HepG2 (cell line): ENCODE measurements around the gene INTS12. TPM values are rescaled to one million over a fixed set of nuclear protein-coding genes. Genes with fewer than 3 reads are reported as not detected.

Experiments
- ATAC-seq: fragments of 200-7000 bp; cut with Tn5 transposase; 3 replicates; pipeline ENCODE4 v1.9.1; 2020; ENCODE audit warnings: mild to moderate bottlenecking, moderate library complexity
- BruUV-seq: library from RNA; stranded (reverse); fragments of 400-500 nt; replicated peaks from 2 replicates; lab custom pipeline; 2021; lab: Mats Ljungman, UMichigan
- CTCF ChIA-PET: fragments of 300-600 bp; formaldehyde crosslinking; extraction: SDS; loops from one replicate; lab custom pipeline; 2021; ENCODE audit warnings: low total read pairs, inconsistent platforms, low intra/inter-chr PET ratio; lab: Yijun Ruan, JAX
- POLR2A ChIA-PET: fragments of 350-600 bp; sonication (Branson Sonifier 250); formaldehyde crosslinking; loops from one replicate; lab custom pipeline; 2020; ENCODE audit warnings: antibody characterized with exemption, inconsistent platforms; lab: Yijun Ruan, JAX
- DNase-seq: peaks from one replicate; pipeline ENCODE4 v3.0.0-alpha.2; 2015; ENCODE audit warnings: low spot score
- FAIRE-seq: peaks from 3 replicates; lab custom pipeline; 2011; peaks lifted over from hg19 to GRCh38; lab: Jason Lieb, UNC
- H2AFZ ChIP-seq: one replicate; pipeline ENCODE4 v1.6.1; 2011; ENCODE audit warnings: low read length, inconsistent platforms
- H3K27ac ChIP-seq: fragments of 300-600 bp; 3 replicates; pipeline ENCODE4 v1.8.0; 2011; ENCODE audit warnings: mixed run types, mild to moderate bottlenecking, mixed read lengths, low read length, inconsistent platforms; ENCODE audit not compliant: insufficient read depth; ENCODE audit errors: extremely low read length
- H3K27me3 ChIP-seq, 2 experiments: fragments of 200-600 bp in 1 of 2; 2 replicates in 1 of 2; 3 replicates in 1 of 2; pipeline versions ENCODE4 v1.6.0 to v1.8.0; 2011; ENCODE audit warnings: low read length in 2 of 2, mild to moderate bottlenecking in 2 of 2, moderate library complexity in 2 of 2, inconsistent platforms in 1 of 2; ENCODE audit not compliant: insufficient read depth in 2 of 2, control insufficient read depth in 1 of 2
- H3K36me3 ChIP-seq, 2 experiments: fragments of 200-600 bp in 1 of 2; replicated peaks in 1 of 2; 2 replicates in 1 of 2; 3 replicates in 1 of 2; pipeline versions ENCODE4 v1.5.1 to v1.8.0; 2011; ENCODE audit warnings: low read length in 2 of 2, inconsistent platforms in 1 of 2; ENCODE audit not compliant: insufficient read depth in 2 of 2, control insufficient read depth in 1 of 2
- H3K4me1 ChIP-seq: 2 replicates; pipeline ENCODE4 v1.5.1; 2012; ENCODE audit warnings: low read length, inconsistent platforms; ENCODE audit not compliant: insufficient read depth
- H3K4me2 ChIP-seq: 2 replicates; pipeline ENCODE4 v1.6.0; 2011; ENCODE audit warnings: low read depth, low read length, inconsistent platforms
- H3K4me3 ChIP-seq, 3 experiments: fragments of 200-600 bp in 1 of 3; sonication (generic), shearing (Covaris generic) in 1 of 3; replicated peaks in 1 of 3; 2 replicates each; pipeline ENCODE4 v1.5.1; 2011 to 2016; ENCODE audit warnings: low read length in 3 of 3, inconsistent platforms in 2 of 3, low read depth in 2 of 3, mild to moderate bottlenecking in 2 of 3, control low read depth in 1 of 3, mixed read lengths in 1 of 3; ENCODE audit not compliant: insufficient read depth in 1 of 3
- H3K79me2 ChIP-seq: one replicate; pipeline ENCODE4 v1.6.1; 2011; ENCODE audit warnings: low read length, inconsistent platforms; ENCODE audit not compliant: insufficient read depth
- H3K9ac ChIP-seq: 2 replicates; pipeline ENCODE4 v1.6.0; 2011; ENCODE audit warnings: mild to moderate bottlenecking, low read depth, low read length, inconsistent platforms; ENCODE audit not compliant: insufficient read depth
- H3K9me3 ChIP-seq: 2 replicates; pipeline ENCODE4 v1.5.1; 2012; ENCODE audit warnings: mild to moderate bottlenecking, low read length
- H4K20me1 ChIP-seq: 2 replicates; pipeline ENCODE4 v1.6.0; 2011; ENCODE audit warnings: inconsistent platforms, mild to moderate bottlenecking, low read length, moderate library complexity; ENCODE audit not compliant: insufficient read depth
- AHR ChIP-seq: IDR thresholded peaks from 2 replicates; pipeline ENCODE4 v1.6.1; 2018; ENCODE audit warnings: missing genetic modification reagents, missing compliant biosample characterization
- ASH2L ChIP-seq: fragments of 300-600, 200-600 bp; sonication (generic); IDR thresholded peaks from 2 replicates; pipeline ENCODE4 v1.7.0; 2017; ENCODE audit warnings: low read depth, mild to moderate bottlenecking, moderate library complexity, mixed read lengths, low read length; ENCODE audit not compliant: insufficient read length
- CERS6 ChIP-seq: sonication (generic); formaldehyde crosslinking; IDR thresholded peaks from 2 replicates; pipeline ENCODE4 v1.5.0; 2020; ENCODE audit warnings: missing genetic modification reagents
- DNMT1 ChIP-seq: sonication (generic); formaldehyde crosslinking; IDR thresholded peaks from 2 replicates; pipeline ENCODE4 v1.5.1; 2020; ENCODE audit warnings: mild to moderate bottlenecking, missing genetic modification reagents
- HNRNPLL ChIP-seq: fragments of 200-400 bp; formaldehyde crosslinking; IDR thresholded peaks from 2 replicates; pipeline ENCODE4 v1.6.1; 2017; ENCODE audit warnings: mild to moderate bottlenecking, low read depth, low read length; ENCODE audit not compliant: poor library complexity, severe bottlenecking
- JARID2 ChIP-seq: sonication (generic); formaldehyde crosslinking; IDR thresholded peaks from 2 replicates; pipeline ENCODE4 v1.8.1; 2023; ENCODE audit warnings: missing genetic modification reagents, inconsistent platforms; ENCODE audit not compliant: insufficient replicate concordance
- KDM1A ChIP-seq: IDR thresholded peaks from 2 replicates; pipeline ENCODE4 v1.6.1; 2016; ENCODE audit warnings: missing compliant biosample characterization
- KLF11 ChIP-seq: IDR thresholded peaks from 2 replicates; pipeline ENCODE4 v1.6.1; 2016; ENCODE audit warnings: missing compliant biosample characterization
- NAIF1 ChIP-seq: sonication (generic); formaldehyde crosslinking; IDR thresholded peaks from 2 replicates; pipeline ENCODE4 v1.5.0; 2020; ENCODE audit warnings: mild to moderate bottlenecking, missing genetic modification reagents, borderline replicate concordance
- TGIF2 ChIP-seq: IDR thresholded peaks from 2 replicates; pipeline ENCODE4 v1.6.1; 2016; ENCODE audit warnings: control low read depth, missing compliant biosample characterization
- THAP7 ChIP-seq: sonication (generic); formaldehyde crosslinking; IDR thresholded peaks from 2 replicates; pipeline ENCODE4 v1.8.1; 2023; ENCODE audit warnings: mild to moderate bottlenecking, missing genetic modification reagents
- THAP8 ChIP-seq: sonication (generic); formaldehyde crosslinking; IDR thresholded peaks from 2 replicates; pipeline ENCODE4 v1.5.1; 2020; ENCODE audit warnings: missing genetic modification reagents, mild to moderate bottlenecking, borderline replicate concordance
- ZBTB21 ChIP-seq: sonication (generic); formaldehyde crosslinking; IDR thresholded peaks from 2 replicates; pipeline ENCODE4 v1.4.0; 2020; ENCODE audit warnings: missing genetic modification reagents
- ZBTB26 ChIP-seq: IDR thresholded peaks from 2 replicates; pipeline ENCODE4 v1.6.1; 2016; ENCODE audit warnings: missing compliant biosample characterization, missing genetic modification reagents, borderline replicate concordance
- ZNF12 ChIP-seq: sonication (generic); formaldehyde crosslinking; IDR thresholded peaks from 2 replicates; pipeline ENCODE4 v1.5.0; 2020; ENCODE audit warnings: missing genetic modification reagents
- ZNF333 ChIP-seq: sonication (generic); formaldehyde crosslinking; IDR thresholded peaks from 2 replicates; pipeline ENCODE4 v1.4.0; 2020; ENCODE audit warnings: mild to moderate bottlenecking, missing genetic modification reagents, borderline replicate concordance
- ZNF512 ChIP-seq: sonication (generic); formaldehyde crosslinking; IDR thresholded peaks from 2 replicates; pipeline ENCODE4 v1.4.0; 2020; ENCODE audit warnings: mild to moderate bottlenecking, missing genetic modification reagents
- ZNF558 ChIP-seq: sonication (generic); formaldehyde crosslinking; IDR thresholded peaks from 2 replicates; pipeline ENCODE4 v1.9.0; 2022; ENCODE audit warnings: mild to moderate bottlenecking, missing genetic modification reagents, borderline replicate concordance
- WGBS: methylation state at CpG from one replicate; pipeline ENCODE4 v1.1.6; 2017; ENCODE audit warnings: low lambda C conversion rate; 5-methylcytosine and 5-hydroxymethylcytosine counted together
- in situ Hi-C: cut with HindIII; loops from 2 replicates; pipeline ENCODE4 v1.10.0; 2017; ENCODE audit warnings: low pct_unique_long_range_greater_than_20kb; ENCODE audit not compliant: extremely low pct_ligation_motif_present
- intact Hi-C: fragments of 100-400 bp; cut with micrococcal nuclease; formaldehyde crosslinking; loops from one replicate; pipeline ENCODE4 v1.10.0; 2022; ENCODE audit not compliant: unreplicated experiment
- polyA plus RNA-seq, 8 experiments: library from polyadenylated mRNA; depleted of rRNA in 3 of 8; stranded (reverse) in 7 of 8; unstranded in 1 of 8; fragments of >200 nt; fragmentation: Illumina TruSeq in 4 of 8; extraction: Trizol in 4 of 8; gene quantifications; 2 replicates each; pipeline versions ENCODE4 v1.2.1 to v1.2.3, GENCODE V29; 2011 to 2016; ENCODE audit warnings: low read depth in 4 of 8, missing spikeins in 1 of 8, mixed read lengths in 1 of 8; ENCODE audit not compliant: insufficient read depth in 1 of 8
- total RNA-seq, 5 experiments: library from RNA; depleted of rRNA; stranded (reverse); fragments of >200 nt; fragmentation: Illumina TruSeq; extraction: Trizol; gene quantifications; 2 replicates each; pipeline ENCODE4 v1.2.3, GENCODE V29; 2016; ENCODE audit warnings: low read depth in 1 of 5

The INTS12 gene
- total and polyA plus RNA-seq, 2 of the 13 experiments (the other 11 are each of a cell fraction or from before 2014, with no cell fraction given): 20.2 to 21.1 TPM

- TF ChIP-seq ZNF512 (CRISPR knock-in tag) (no peak), HNRNPLL (no peak)
- TF ChIP-seq, all 625 proteins: peak for 0
These were observed 46.9 kb upstream of the INTS12 start (continued) for GRCh38 chr4:105755375-105755774.

- in situ Hi-C loops: no loop called here
- no peak for DNase-seq
- no TSS peak for BruUV-seq
- 100% methylated on average over 1 of the region's 1 CpG for WGBS
- Histone ChIP-seq H3K27ac (no peak overlapping the region), H3K9me3 (no peaks in the 10 kb centered on the region), H2AFZ (no peak overlapping the region), H3K36me3 (no peaks in the 10 kb centered on the region), H3K27me3 (no peaks in the 10 kb centered on the region), H3K4me1 (no peaks in the 10 kb centered on the region), H3K79me2 (no peaks in the 10 kb centered on the region), H4K20me1 (no peaks in the 10 kb centered on the region), H3K4me2 (no peak overlapping the region), H3K9ac (no peak overlapping the region), H3K4me3 (no peak overlapping the region)
- no peak for FAIRE-seq
- no peak for ATAC-seq
- ChIA-PET POLR2A (no interaction called here), CTCF (no interaction called here)
- intact Hi-C loops: no loop called here
- TF ChIP-seq KLF11 (CRISPR knock-in tag) (no peak), DNMT1 (CRISPR knock-in tag) (no peak), ASH2L (no peak), ZNF333 (CRISPR knock-in tag) (no peak), JARID2 (CRISPR knock-in tag) (no peak), TGIF2 (CRISPR knock-in tag) (no peak), ZBTB26 (CRISPR knock-in tag) (no peak), ZNF12 (CRISPR knock-in tag) (no peak), CERS6 (CRISPR knock-in tag) (no peak), THAP7 (CRISPR knock-in tag) (no peak), NAIF1 (no peak), AHR (no peak), ZNF558 (CRISPR knock-in tag) (no peak), KDM1A (CRISPR knock-in tag) (no peak), THAP8 (CRISPR knock-in tag) (no peak), ZBTB21 (CRISPR knock-in tag) (no peak)
These were observed 44.9 kb upstream of the INTS12 start for GRCh38 chr4:105753361-105753760.
